GM12865 (cell line): ENCODE data around the gene WDR70.

Experiments
- DNase-seq: peaks from one replicate; pipeline ENCODE4 v3.0.0; 2010; ENCODE audit warnings: low read depth
- H3K4me3 ChIP-seq: 2 replicates; pipeline ENCODE4 v1.5.1; 2011; ENCODE audit warnings: mild to moderate bottlenecking, low read depth, low read length, control low read depth
- TF ChIP-seq, protein P1 (sequence below): IDR thresholded peaks from 2 replicates; pipeline ENCODE4 v1.5.1; 2011; ENCODE audit warnings: low read length, control low read depth, low read depth, inconsistent platforms; ENCODE audit not compliant: insufficient read depth; ENCODE audit errors: missing control alignments

WDR70 gene

DNA sequence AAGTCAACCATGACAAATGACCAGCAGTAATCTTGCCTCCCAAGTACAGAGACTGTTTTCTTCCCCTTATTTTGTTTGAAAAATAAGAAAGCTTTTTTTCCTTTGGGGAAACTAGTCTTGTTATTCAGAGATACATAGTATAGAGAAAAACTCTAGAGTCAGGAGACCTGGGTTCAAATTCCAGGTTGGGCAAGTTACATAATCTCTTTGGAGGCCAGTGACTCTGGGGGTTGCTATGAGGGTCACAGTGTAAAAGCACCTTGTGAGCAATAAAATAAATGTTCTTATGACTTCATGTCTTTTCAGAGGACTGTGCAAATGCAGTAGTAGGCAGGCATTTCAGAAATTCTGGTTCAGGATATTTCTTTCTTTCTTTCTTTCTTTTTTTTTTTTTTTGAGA, 389.3 kb downstream of the WDR70 start:
- no peak overlapping the region for H3K4me3 ChIP-seq
- TF ChIP-seq, protein P1, sequence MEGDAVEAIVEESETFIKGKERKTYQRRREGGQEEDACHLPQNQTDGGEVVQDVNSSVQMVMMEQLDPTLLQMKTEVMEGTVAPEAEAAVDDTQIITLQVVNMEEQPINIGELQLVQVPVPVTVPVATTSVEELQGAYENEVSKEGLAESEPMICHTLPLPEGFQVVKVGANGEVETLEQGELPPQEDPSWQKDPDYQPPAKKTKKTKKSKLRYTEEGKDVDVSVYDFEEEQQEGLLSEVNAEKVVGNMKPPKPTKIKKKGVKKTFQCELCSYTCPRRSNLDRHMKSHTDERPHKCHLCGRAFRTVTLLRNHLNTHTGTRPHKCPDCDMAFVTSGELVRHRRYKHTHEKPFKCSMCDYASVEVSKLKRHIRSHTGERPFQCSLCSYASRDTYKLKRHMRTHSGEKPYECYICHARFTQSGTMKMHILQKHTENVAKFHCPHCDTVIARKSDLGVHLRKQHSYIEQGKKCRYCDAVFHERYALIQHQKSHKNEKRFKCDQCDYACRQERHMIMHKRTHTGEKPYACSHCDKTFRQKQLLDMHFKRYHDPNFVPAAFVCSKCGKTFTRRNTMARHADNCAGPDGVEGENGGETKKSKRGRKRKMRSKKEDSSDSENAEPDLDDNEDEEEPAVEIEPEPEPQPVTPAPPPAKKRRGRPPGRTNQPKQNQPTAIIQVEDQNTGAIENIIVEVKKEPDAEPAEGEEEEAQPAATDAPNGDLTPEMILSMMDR: no peak

DNA sequence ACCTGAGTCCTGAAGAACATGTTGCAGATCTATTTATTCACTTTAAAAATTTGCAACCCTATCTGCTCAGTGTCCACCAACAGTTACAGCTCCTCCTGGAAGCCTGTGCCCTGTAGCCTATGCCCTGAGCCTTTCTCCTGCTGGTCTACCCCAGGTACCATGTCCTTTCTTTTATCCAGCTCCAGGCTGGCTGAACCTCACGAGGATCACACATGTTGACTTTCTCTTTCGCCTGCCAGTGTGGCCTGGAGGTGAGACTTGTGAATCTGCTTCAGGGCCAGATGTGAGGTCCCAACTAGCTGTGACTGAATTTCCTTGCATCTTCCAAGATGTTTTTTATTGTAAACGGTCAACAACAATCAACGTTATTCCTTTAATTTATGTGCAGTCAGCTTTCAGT, 390.0 kb downstream of the WDR70 start:
- DNase-seq: no peak
- no peak overlapping the region for H3K4me3 ChIP-seq
- TF ChIP-seq, protein P1: no peak

More for the DNA sequence above, 389.3 kb downstream of the WDR70 start:
- no peak for DNase-seq

DNA sequence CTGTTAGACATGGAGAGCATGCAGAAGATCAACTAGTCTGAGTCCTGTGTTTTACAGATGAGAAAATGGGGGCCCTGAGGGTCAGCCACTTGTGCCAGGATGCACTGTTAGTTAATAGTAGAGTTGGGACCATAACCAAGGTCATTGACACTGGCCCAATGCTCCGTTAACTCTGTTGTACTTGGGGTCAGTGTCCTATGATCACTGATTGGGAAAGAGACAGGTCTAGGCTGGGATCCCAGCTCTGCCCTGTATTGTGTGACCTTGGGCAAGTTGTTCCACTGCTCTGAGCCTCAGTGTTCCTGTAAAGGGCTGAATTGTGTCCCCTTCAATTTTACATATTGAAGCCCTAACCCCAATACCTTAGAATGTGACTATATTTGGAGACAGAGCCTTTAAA, 390.7 kb downstream of the WDR70 start:
- TF ChIP-seq, protein P1: no peak
- no peak for DNase-seq

DNA sequence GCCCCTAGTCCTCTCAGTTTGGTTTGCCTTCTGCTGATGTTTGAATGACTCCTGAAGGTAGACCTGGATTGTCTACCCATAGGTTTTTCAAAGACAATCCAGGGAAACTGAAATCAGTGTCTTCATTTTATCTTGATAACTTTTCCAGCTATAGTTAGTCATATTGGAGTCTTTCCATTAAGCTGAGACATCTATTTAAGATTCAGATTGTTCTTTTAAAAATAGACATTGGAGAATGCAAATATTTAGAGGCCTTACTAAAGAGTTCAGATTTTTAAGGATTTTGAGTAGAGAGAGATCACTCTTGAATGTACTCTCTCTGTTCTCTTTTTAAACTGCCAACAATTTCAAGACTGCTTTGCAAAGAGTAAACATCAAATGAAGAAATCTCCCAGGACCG, 391.7 kb downstream of the WDR70 start:
- DNase-seq: no peak

More for the DNA sequence above, 390.7 kb downstream of the WDR70 start:
- H3K4me3 ChIP-seq: no peak overlapping the region

DNA sequence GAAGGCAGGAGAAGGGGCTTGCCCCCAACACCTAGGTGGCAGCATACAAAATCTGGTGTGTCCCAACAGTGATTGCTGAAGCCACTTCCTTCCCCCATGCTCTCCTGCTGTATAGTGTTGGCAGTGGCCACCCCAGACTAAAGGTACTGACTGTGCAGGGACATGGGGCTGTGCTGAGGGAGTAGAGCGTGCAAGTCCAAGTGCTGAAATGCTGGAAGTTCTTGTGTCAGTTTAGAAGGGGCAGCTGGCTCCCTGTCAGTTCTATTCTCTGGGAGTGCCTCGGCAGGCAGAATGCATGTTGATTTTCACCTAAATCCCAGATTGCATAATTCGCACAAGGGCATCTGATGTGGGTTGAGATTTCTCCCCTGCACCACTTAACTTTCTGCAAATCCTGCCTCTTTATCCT, 392.1 kb downstream of the WDR70 start:
- DNase-seq: no peak
- TF ChIP-seq, protein P1: no peak
- no peak overlapping the region for H3K4me3 ChIP-seq

More for the DNA sequence above, 391.7 kb downstream of the WDR70 start:
- TF ChIP-seq, protein P1: no peak
- H3K4me3 ChIP-seq: no peak overlapping the region

DNA sequence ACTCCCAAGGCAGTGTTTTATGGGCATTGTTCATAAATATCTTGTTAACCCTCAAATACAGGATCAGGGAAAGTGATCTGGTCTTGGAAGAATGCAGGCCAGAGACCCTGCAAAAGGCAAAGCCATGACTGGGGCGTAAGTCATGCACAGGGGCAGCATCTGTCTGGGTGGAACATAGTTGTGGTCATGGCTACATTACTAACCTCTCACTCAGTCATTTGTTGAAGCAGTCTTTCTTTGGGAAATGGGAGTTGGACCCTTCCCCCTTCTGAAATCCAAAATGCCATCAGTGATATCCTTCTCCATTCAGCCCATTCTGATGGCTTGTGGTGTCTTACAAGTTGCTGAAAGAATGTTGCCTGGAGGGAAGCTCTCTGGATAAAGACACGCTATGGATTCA, 392.6 kb downstream of the WDR70 start:
- no peak overlapping the region for H3K4me3 ChIP-seq
- no peak for DNase-seq
- TF ChIP-seq, protein P1: no peak

DNA sequence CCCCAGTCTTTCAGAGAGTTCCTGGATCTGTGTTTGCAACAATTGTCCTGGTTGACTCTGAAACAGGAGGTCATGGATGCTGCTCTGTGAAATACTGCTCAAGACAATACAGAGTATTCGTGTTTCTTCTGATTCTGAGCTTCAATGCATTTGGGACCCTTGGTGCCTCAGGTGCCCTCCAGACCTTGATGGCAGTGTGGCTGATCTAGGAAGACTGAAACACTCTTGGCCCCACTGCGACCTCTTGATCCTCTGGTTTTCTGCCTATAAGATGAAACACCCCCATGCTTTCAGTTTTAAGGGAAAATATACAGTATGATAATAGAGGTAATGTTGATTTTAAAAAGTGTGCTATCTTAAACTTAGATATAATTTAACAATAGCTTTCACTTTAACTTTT, 393.1 kb downstream of the WDR70 start:
- TF ChIP-seq, protein P1: no peak
- no peak overlapping the region for H3K4me3 ChIP-seq
- no peak for DNase-seq
